ENCODE data around the gene TAF6L.

- no peak for TF ChIP-seq CTCF (conservative IDR thresholded peaks at IDR 0.05; ENCODE audit: low read length)
- TF ChIP-seq EZH2phosphoT487 (IDR thresholded peaks at IDR 0.05; ENCODE audit: borderline replicate concordance), result no peak
These were observed 435 bp upstream of the TAF6L start for GRCh38 chr11:62770778-62771143.
